Heart left ventricle (tissue), 16 donors: ENCODE measurements around the gene CASP8. TPM values are rescaled to one million over a fixed set of nuclear protein-coding genes. Genes with fewer than 3 reads are reported as not detected.
A peak's percentile ranks its signal among the peaks of the same experiment; 100 is the strongest.

ENCODE experiments used
- ATAC-seq, 4 donors: fragments of 200-7000 bp; cut with Tn5 transposase; one replicate each; pipeline ENCODE4 v1.9.1; 2020 to 2022; ENCODE audit warnings: moderate library complexity in 4 of 4, mild to moderate bottlenecking in 3 of 4, moderate number of reproducible peaks in 1 of 4
- DNase-seq, 5 donors: peaks; one replicate each; pipeline ENCODE4 v3.0.0-alpha.2; 2020
- H3K27ac ChIP-seq, 12 donors: fragments of 200-600 bp; sonication (generic) in 4 of 12; one replicate each; pipeline versions ENCODE4 v1.5.0 to v1.8.0; 2016 to 2022; ENCODE audit warnings: mild to moderate bottlenecking in 2 of 12
- H3K27me3 ChIP-seq, 9 donors: fragments of 200-600 bp; sonication (generic) in 2 of 9; one replicate each; pipeline versions ENCODE4 v1.5.1 to v1.8.0; 2016 to 2022; ENCODE audit warnings: mild to moderate bottlenecking in 3 of 9
- H3K36me3 ChIP-seq, 9 donors: fragments of 200-600 bp; sonication (generic) in 2 of 9; one replicate each; pipeline versions ENCODE4 v1.5.0 to v1.8.0; 2018 to 2022; ENCODE audit warnings: mild to moderate bottlenecking in 2 of 9
- H3K4me1 ChIP-seq, 12 donors: fragments of 200-600 bp; sonication (generic) in 4 of 12; one replicate each; pipeline versions ENCODE4 v1.5.0 to v1.8.0; 2016 to 2022; ENCODE audit warnings: mild to moderate bottlenecking in 3 of 12
- H3K4me3 ChIP-seq, 12 donors: fragments of 200-600 bp; sonication (generic) in 4 of 12; one replicate each; pipeline versions ENCODE4 v1.5.0 to v1.8.0; 2017 to 2022; ENCODE audit warnings: mild to moderate bottlenecking in 9 of 12, moderate library complexity in 4 of 12
- H3K9me3 ChIP-seq, 12 donors: fragments of 200-600 bp; sonication (generic) in 4 of 12; one replicate each; pipeline versions ENCODE4 v1.5.0 to v1.8.0; 2016 to 2022; ENCODE audit warnings: mild to moderate bottlenecking in 1 of 12
- POLR2A ChIP-seq, 2 donors: fragments of 450-650 bp; IDR thresholded peaks; one replicate each; pipeline ENCODE4 v1.6.1; 2017; ENCODE audit warnings: antibody characterized with exemption in 2 of 2, mild to moderate bottlenecking in 2 of 2, moderate library complexity in 2 of 2
- WGBS, 4 donors: extraction: QIAGEN DNeasy Blood & Tissue Kit in 2 of 4; methylation state at CpG; one replicate each; pipeline versions ENCODE4 v1.1.5 to v1.1.7; 2013 to 2018; 5-methylcytosine and 5-hydroxymethylcytosine counted together
- intact Hi-C, 10 donors: fragments of 100-400 bp; cut with DNase I; formaldehyde crosslinking; loops; one replicate each; pipeline versions ENCODE4 v1.11.1 to v1.14.2; 2022
- polyA plus RNA-seq, 2 donors: library from polyadenylated mRNA; stranded (reverse); fragments of 200-250 nt; gene quantifications; one replicate each; pipeline ENCODE4 v1.2.3, GENCODE V29; 2013
- total RNA-seq, 9 donors: library from RNA; depleted of rRNA in 2 of 9; stranded (reverse); fragments of >200 nt in 2 of 9; fragmentation: NEBNext Ultra II Directional in 3 of 9; extraction: Animal tissue kit (Norgen Biotek cat#: 25700) in 3 of 9; gene quantifications; one replicate each; pipeline versions ENCODE4 v1.1.0 to v1.2.4, GENCODE V29; 2016 to 2023
- TF ChIP-seq, protein P1 (sequence below), 12 donors: fragments of 200-600 bp; sonication (generic) in 4 of 12; IDR thresholded peaks; one replicate each; pipeline versions ENCODE4 v1.5.0 to v1.8.0; 2018 to 2022; ENCODE audit warnings: antibody characterized with exemption in 12 of 12, mild to moderate bottlenecking in 5 of 12
- donor health status: ischemic (EF 13 %, LVEDD 7.1; RV severe dilation, severe dysfunction).
- donor health status: healthy with polysubstance abuse.
- donor health status: DM: no; HTN: yes; CAD: no.
- donor health status: DM: no; HTN: no; CAD: no.
- donor health status: ischemic (EF 25% LVEDD 6.9; RV normal size, moderate dysfunction).
- donor health status: ischemic (EF 25% LVEDD 5.7; RV mildly dilated, moderate dysfunction).
- donor health status: healthy.
- donor health status: DM: yes; HTN: yes; CAD: no.
- donor health status: ischemic (EF 35%, LVEDD 5.7; RV mildly dilated, moderate dysfunction).
- donor health status: nonischemic (EF 11% LVEDD 7.7; RV severe dilation, severe dysfunction).
- donor health status: DM: yes; HTN: yes; CAD: no.
- donor health status: PGD.
- donor health status: ischemic (EF 29% LVEDD 5.4; RV normal size, mild dysfunction).
- donor health status: nonischemic (EF 23%, LVEDD 6.1; RV moderate dilation, normal function).

CASP8 gene
- total and polyA plus RNA-seq, 11 donors, result 1.8 to 15.7 (median 2.9) TPM

DNA sequence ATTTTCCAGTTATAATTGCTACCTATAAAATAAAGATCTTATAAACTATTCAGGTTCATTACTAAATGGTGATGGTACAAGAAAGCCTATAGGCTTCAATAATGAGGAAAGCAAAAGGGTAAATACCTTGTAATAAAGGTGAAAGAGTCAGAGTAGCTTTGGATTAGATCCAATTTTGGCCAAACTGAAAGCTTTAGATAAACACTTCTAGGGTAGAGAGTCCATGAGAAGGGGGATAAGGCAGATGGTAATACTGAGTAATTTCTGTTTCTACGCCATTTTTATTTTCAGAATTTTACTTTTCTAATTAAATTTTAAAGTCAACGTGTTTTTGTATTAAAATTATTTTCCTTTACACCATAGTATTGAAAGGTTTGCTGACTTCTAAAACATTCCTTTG lies 9.4 kb downstream of the CASP8 start:
- Histone ChIP-seq H3K36me3 (peaks cover 0 to 83% (median 37%) of the 10 kb centered on the region in 9 donors), H3K4me3 (no peak overlapping the region), H3K27me3 (no peaks in the 10 kb centered on the region), H3K27ac (no peak overlapping the region), H3K4me1 (peaks cover 0 to 9% (median under 1%) of the 10 kb centered on the region in 12 donors), H3K9me3 (no peaks in the 10 kb centered on the region)
- no peak for ATAC-seq
- 91 to 97% (median 95%) methylated on average over 2 of the region's 2 CpGs for WGBS, 4 donors
- TF ChIP-seq, protein P1, sequence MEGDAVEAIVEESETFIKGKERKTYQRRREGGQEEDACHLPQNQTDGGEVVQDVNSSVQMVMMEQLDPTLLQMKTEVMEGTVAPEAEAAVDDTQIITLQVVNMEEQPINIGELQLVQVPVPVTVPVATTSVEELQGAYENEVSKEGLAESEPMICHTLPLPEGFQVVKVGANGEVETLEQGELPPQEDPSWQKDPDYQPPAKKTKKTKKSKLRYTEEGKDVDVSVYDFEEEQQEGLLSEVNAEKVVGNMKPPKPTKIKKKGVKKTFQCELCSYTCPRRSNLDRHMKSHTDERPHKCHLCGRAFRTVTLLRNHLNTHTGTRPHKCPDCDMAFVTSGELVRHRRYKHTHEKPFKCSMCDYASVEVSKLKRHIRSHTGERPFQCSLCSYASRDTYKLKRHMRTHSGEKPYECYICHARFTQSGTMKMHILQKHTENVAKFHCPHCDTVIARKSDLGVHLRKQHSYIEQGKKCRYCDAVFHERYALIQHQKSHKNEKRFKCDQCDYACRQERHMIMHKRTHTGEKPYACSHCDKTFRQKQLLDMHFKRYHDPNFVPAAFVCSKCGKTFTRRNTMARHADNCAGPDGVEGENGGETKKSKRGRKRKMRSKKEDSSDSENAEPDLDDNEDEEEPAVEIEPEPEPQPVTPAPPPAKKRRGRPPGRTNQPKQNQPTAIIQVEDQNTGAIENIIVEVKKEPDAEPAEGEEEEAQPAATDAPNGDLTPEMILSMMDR (IDR thresholded peaks at IDR 0.05), result no peak
- no peak for TF ChIP-seq POLR2A (IDR thresholded peaks at IDR 0.05)
- intact Hi-C loops, result no loop called here
- no peak for DNase-seq

DNA sequence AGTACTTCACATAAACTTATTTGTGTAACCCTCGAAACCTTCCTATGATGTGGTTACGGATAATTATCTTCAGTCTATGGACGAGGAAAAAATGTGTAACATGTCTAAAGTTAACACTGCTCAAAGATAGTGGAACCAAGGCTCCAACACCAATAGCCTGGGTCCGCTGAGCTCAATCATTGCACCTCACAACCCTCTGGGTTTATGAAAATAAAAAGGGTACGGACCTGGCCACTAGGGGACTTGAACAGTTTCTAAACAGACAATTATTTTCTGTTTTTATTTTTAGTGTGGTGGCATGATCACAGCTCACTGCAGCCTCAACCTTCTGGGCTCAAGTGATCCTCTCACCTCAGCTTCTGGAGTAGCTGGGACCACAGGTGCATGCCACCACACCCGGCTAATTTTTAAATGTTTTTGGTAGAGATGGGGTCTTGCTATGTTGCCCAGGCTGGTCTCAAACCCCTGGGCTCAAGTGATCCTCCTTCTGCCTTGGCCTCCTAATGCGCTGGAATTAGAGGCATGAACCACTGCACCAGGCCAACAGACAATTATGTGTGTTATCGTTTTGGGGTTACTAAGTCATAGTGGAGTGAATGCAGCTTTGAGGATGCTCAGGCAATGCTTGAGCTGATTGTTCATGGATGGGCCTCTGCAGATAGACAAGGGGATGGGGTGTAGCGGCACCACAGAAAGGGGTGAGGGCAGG lies 10.1 kb downstream of the CASP8 start:
- Histone ChIP-seq H3K9me3 (no peaks in the 10 kb centered on the region), H3K27ac (no peak overlapping the region), H3K4me1 (peaks cover 0 to 2% (median 0%) of the 10 kb centered on the region in 12 donors), H3K4me3 (no peak overlapping the region), H3K36me3 (peaks cover 0 to 90% (median 44%) of the 10 kb centered on the region in 9 donors), H3K27me3 (no peaks in the 10 kb centered on the region)
- intact Hi-C loops, result no loop called here
- DNase-seq (no peak), ATAC-seq (no peak)
- TF ChIP-seq, protein P1 (IDR thresholded peaks at IDR 0.05), result peak in 1 of 12 donors; percentile 13
- no peak for TF ChIP-seq POLR2A (IDR thresholded peaks at IDR 0.05)
- 88 to 93% (median 90%) methylated on average over 9 of the region's 9 CpGs for WGBS, 4 donors

DNA sequence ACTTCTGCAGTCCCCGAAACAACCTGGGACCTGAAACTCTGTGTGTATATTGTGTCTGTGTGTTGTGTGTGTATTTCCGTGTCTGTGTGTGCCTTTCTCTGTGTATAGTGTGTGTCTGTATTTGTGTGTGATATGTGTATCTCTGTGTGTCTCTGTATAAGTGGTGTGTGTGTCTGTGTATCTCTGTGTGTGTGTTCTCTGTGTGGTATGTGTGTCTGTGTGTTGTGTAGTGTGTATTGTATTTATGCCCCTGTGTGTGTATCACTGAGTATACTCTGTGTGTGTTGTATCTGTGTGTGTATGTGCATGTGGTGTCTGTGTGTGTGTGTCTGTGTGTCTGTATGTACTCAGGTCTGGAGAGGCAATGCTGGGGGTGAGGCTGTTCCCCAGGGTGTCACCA lies 11.6 kb downstream of the CASP8 start:
- no peak for TF ChIP-seq POLR2A (IDR thresholded peaks at IDR 0.05)
- TF ChIP-seq, protein P1 (IDR thresholded peaks at IDR 0.05), result no peak
- Histone ChIP-seq H3K27ac (no peak overlapping the region), H3K36me3 (peaks cover 0 to 96% (median 48%) of the 10 kb centered on the region in 9 donors), H3K4me3 (no peak overlapping the region), H3K27me3 (no peaks in the 10 kb centered on the region), H3K9me3 (no peaks in the 10 kb centered on the region), H3K4me1 (no peaks in the 10 kb centered on the region)
- 92 to 97% (median 93%) methylated on average over 2 of the region's 2 CpGs for WGBS, 4 donors
- intact Hi-C loops, result no loop called here
- ATAC-seq (no peak), DNase-seq (no peak)

DNA sequence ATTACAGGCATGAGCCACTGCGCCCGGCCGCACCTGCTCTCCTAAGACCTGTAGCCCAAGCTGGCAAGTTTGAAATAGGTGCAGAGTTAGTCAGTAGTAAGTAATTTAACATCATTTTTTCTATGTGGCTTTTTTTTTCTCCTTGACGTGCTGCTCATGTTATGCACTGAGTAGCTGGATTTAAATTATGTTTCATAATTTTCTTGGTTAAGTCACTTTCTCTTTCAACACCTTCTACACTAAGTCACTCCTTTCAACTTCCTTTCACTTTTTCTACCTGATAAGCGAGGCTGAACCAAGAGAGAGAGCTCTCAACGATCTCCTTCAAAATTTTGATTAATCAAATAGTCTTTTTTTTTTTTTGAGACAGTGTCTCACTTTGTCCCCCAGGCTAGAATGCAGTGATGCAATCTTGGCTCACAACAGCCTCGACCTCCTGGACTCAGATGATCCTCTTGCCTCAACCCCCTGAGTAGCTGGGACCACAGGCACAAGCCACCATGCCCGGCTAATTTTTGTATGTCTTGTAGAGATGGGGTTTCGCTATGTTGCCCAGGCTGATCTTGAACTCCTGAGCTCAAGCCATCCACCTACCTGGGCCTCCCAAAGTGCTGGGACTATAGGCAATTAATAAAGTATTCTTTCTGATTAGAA lies 13.1 kb downstream of the CASP8 start:
- TF ChIP-seq POLR2A (IDR thresholded peaks at IDR 0.05), result no peak
- TF ChIP-seq, protein P1 (IDR thresholded peaks at IDR 0.05), result no peak
- no peaks in the 10 kb centered on the region for H3K9me3 ChIP-seq
- no peaks in the 10 kb centered on the region for H3K27me3 ChIP-seq
- DNase-seq, result no peak
- whole genome bisulfite sequencing, 4 donors, result 85 to 88% (median 87%) methylated on average over 9 of the region's 9 CpGs
- H3K27ac ChIP-seq, result no peak overlapping the region
- ATAC-seq, result no peak
- no peak overlapping the region for H3K4me3 ChIP-seq
- H3K36me3 ChIP-seq, result peaks cover 0 to 96% (median 55%) of the 10 kb centered on the region in 9 donors
- intact Hi-C loops, result no loop called here
- no peaks in the 10 kb centered on the region for H3K4me1 ChIP-seq
